Frontal cortex (tissue), 4 donors: ENCODE measurements around the gene ZFP92. TPM values are rescaled to one million over a fixed set of nuclear protein-coding genes. Genes with fewer than 3 reads are reported as not detected.

Experiments
- DNase-seq, 2 donors: peaks; one replicate each; pipeline ENCODE4 v3.0.0; 2012; ENCODE audit warnings: low spot score in 2 of 2
- FAIRE-seq: peaks from 2 replicates; lab custom pipeline; 2012; peaks lifted over from hg19 to GRCh38; lab: Jason Lieb, UNC
- total RNA-seq: library from RNA; depleted of rRNA; stranded (reverse); fragments of >200 nt; gene quantifications from one replicate; pipeline ENCODE4 v1.2.3, GENCODE V29; 2014
- donor health status: control.
- donor health status: control.
- donor health status: control.

ZFP92 gene
- total RNA-seq, 1 donor from 2014 or later, result 0.82 TPM

GRCh38 chrX:153405426-153405825 lies 5.8 kb upstream of the ZFP92 start:
- DNase-seq, result no peak
- FAIRE-seq, result no peak

GRCh38 chrX:153406011-153406410 lies 5.3 kb upstream of the ZFP92 start:
- no peak for FAIRE-seq
- DNase-seq, result no peak

- FAIRE-seq (no peak), DNase-seq (peak in 1 of 2 donors; percentile 10)
These were observed 4.4 kb upstream of the ZFP92 start for GRCh38 chrX:153406903-153407302.

DNA sequence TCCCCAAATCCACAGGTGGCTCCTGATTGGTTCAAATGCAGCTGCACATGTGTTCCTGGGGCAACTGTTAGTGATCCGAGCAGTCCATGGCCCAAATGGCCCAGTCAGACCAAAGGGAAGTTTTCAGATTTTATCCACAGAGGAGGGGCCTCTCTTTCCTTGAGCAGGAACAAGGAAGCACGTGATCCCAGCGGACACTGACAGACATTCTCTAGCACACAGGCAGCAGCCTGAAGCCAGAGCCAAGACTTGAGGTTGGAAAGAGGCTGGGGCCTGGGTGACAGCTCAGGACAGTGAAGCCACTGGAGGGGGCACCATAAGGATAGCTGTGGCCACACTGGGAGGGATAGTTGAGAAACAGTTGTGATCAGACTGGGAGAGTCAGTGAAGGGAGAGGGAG lies 3.5 kb upstream of the ZFP92 start:
- DNase-seq (no peak), FAIRE-seq (no peak)

DNA sequence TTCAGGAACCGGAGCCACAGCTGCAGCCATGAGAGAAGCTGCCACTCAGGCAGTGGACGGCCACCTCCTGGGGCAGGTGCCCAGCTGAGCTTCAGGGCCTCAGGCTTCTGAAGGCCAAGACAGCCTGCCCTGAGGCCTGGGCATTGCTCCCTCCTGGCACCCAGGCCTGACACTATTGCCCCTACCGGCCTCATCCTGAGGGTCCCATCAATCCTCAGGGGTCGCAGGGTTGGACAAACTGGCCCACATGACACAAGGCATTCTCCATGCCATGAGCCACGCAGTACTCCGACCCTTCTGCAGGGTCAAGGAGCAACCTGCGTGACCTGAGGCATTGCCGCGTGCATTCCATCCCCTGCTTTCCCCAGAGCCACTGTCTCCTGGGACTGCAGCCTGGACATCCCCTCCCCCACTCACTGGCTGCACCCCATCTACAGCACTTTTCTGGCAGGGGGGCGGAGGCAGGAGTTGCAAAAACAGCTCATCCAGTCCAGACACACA lies 3.0 kb upstream of the ZFP92 start:
- DNase-seq, result no peak
- FAIRE-seq, result no peak

DNA sequence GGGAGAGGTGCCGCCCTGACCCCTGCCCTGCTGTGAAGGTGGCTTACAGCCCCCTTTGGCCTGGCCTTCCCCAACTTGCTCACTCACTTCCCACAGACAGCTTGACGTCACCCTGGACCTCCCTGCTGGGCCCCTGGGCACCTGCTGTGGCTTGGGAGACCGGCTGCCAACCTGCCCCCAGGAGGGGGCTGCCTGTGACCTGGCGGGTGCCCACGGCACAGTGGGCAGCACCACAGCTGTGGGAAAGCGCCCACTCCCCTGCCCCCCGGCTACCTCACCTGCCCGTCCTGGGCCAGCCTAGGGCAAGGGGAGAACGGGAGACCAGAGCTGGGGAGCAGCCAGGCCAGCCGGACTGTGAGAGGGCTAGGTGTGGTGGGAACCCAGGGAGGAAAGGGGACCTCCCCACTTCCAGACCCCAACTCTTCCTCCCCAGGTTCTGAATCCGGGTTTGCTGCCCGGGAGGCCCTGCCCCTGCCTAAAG lies 2.4 kb upstream of the ZFP92 start:
- no peak for FAIRE-seq
- DNase-seq, result no peak

- DNase-seq, result no peak
These were observed 1.7 kb upstream of the ZFP92 start for GRCh38 chrX:153409414-153410101.

GRCh38 chrX:153410373-153410772 lies 899 bp upstream of the ZFP92 start:
- DNase-seq, result no peak
- FAIRE-seq, result no peak

More at GRCh38 chrX:153409414-153410101, 1.7 kb upstream of the ZFP92 start:
- FAIRE-seq, result no peak

DNA sequence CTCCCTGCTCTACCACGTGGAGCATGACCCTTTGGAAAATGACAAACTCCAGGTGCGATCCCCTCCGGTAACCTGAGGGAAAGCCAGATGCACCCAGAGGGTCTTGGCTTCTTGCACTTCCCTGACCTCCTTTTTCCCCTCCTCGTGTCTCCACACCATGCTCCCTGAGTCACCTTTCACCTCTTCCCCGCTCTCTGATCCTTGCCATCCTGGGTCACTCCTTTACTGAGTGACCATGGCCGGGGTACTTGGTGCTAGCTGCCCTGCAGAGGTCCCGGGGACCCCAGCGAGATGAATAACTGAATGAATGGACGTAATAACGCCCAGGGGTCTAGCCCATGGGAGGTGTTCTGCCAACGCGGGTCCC lies 401 bp upstream of the ZFP92 start:
- FAIRE-seq (no peak), DNase-seq (no peak)

GRCh38 chrX:153411988-153412574 lies 809 bp downstream of the ZFP92 start:
- DNase-seq, result peak in 1 of 2 donors; percentile 30
- no peak for FAIRE-seq

DNA sequence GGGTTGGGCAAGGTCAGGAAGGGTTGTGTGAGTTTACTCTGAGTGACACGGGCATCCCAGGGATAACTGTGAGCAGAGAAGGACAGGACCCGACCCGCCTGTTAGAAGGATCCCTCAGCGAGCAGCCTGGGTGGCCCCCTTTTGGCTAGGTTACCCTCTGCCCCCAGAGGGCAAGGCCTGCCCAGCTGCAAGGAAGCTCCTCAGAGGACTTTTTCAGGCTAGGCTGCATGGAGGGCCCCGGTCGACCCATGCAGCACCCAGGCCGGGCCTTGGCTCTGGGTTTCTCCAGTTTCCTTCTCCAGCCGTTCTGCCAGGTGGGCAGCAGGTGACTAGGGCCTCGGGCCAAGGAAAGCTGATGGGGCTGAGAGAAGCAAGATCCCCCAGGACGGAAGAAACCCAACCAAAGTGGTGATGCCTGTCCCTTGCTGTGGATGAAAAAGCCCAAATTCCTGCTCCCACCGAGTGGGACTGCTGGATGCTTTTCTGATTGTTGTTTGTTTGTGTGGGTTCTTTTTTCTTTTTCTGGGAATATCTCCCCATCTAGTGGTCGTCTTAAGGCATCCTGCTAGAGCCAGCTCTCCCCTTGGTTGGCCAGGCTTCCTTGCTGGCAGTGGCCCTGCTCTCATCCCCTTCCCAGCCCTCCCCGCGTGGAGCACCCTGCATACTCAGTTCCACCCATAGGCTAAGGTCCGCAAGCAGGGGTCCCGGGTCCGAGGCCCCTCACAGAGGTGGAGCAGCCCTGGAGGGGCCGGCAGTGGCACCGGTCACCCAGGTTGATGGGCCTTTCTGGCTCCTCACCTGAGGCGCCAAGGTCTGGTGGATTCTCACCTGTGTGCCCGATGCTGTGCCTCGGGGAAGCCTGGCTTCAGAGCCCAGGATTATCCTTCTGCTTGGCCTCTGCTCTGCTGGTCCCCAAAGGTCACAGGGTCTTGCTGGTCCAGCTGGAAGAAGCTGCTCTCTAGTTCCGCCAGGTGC lies 1.8 kb downstream of the ZFP92 start:
- DNase-seq, result no peak
- no peak for FAIRE-seq

- FAIRE-seq, result no peak
These were observed 2.5 kb downstream of the ZFP92 start for GRCh38 chrX:153413731-153414130.

DNA sequence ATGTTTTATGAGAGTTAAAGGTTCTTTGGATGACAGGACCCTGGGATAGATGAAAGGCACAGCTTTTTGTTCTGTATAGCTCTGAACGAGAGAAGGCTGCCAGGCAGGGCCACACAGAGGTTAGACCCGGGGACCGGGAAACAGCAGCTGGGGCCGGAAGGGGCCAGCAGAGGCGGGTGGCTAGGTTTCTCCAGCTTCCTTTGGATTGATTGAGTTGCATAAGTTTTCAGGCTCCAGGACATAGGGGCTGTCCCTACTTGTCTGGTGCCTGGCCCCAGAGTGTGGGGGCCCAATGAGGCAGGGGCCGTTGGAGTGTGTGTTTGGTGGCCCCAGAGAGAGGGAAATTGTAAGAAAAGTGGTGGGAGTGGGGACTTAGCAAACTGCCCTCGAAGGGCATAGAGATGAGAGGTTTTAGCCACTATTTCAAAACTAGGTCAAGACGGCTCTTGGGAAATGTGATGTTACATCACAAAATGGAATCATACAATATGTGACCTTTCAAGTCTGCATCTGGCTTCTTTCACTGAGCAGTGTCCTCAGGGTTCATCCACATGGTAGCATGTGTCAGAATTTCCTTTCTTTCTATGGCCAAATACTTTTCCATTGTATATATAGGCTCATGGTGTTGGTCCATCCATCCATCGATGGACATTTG lies 3.7 kb downstream of the ZFP92 start:
- FAIRE-seq (no peak), DNase-seq (no peak)

More at GRCh38 chrX:153413731-153414130, 2.5 kb downstream of the ZFP92 start:
- no peak for DNase-seq

GRCh38 chrX:153416781-153417450 lies 5.6 kb downstream of the ZFP92 start:
- FAIRE-seq, result no peak
- no peak for DNase-seq

DNA sequence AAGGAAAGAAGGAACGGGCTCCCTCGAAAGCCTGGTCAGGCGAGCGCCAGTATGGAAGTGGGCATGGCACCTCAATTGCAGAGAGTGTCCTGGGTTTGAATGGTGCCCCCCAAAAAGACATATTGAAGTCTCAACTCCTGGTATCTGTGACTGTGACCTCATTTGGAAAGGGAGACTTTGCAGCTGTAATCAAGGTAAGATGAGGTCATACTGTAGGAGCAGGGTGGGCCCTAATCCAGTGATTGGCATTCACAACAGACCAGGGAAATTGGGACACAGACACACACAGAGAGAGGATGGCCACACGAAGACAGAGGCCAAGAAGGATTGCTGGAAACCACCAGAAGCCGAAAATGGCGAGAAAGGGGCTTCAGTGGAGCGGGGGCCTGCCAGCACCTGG lies 6.4 kb downstream of the ZFP92 start:
- no peak for FAIRE-seq
- no peak for DNase-seq

DNA sequence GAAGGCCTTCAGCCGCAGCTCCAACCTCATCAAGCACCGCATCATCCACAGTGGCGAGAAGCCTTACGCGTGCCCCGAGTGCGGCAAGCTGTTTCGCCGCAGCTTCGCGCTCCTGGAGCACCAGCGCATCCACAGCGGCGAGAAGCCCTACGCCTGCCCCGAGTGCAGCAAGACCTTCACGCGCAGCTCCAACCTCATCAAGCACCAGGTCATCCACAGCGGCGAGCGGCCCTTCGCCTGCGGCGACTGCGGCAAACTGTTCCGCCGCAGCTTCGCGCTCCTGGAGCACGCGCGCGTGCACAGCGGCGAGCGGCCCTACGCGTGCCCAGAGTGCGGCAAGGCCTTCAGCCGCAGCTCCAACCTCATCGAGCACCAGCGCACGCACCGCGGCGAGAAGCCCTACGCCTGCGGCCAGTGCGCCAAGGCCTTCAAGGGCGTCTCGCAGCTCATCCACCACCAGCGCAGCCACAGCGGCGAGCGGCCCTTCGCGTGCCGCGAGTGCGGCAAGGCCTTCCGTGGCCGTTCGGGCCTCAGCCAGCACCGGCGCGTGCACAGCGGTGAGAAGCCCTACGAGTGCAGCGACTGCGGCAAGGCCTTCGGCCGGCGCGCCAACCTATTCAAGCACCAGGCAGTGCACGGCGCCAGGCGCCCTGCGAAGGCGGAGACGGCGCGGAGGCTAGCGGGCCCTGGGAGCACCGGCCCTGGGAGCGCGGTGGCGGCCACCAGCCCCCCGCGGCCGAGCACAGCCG lies 9.8 kb downstream of the ZFP92 start:
- FAIRE-seq (no peak), DNase-seq (no peak)

DNA sequence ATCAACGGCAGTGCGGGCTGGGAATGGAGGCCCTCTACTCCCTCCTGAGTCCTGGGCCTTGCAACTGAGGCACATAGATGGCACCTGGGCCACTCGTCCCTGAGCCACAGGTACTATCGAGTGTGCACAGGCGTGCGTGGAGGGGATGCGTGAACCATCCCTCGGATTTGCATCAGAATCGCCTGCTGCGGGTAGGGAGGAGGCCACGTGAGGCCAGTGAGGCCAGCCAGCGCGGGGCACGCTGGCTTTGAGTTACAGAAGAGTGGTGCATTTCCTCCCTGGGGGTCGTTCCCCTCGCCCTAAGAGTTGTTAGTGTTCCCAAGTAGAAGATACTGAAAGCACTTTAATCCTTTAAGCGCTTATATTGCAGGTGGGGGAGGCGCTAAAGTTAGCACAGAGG lies 10.6 kb downstream of the ZFP92 start:
- no peak for FAIRE-seq
- no peak for DNase-seq

DNA sequence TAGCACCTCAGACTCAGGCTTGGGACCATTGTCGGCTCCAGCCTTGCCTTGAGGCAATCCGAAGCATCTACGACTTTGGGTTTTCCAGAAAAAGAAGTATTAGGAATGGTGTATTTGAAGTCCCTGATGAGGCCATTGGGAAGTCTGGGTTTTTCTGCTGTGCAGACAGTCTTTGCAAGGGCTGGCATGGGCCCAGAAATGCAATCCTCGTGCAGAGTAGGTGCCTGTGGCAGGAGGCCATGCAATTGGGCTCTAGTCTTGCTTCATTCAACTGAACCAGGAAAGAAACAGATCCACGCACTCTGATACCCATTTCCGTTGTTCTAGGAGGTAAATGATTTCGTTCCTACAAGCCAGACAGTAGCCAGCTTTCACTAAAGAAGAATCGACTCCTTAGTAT lies 12.4 kb downstream of the ZFP92 start:
- no peak for FAIRE-seq

DNA sequence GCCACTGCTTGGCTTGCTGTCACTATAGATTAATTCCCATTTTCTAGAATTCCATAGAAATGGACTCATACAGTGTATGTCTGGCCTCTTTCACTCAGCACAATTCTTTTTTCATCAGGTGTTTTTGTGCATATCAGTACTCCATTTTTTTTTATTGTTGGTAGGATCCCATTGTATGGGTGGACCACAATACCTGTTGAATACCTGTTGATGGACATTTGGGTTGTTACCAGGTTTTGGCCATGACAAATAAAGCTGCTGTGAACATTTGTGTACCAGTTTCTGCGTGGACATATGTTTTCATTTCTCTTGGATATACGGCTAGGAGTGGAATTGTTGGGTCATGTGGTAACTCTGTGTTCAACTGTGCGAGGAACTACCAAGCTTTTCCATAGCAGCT lies 14.9 kb downstream of the ZFP92 start:
- DNase-seq, result no peak
- no peak for FAIRE-seq

More for the DNA sequence above, 12.4 kb downstream of the ZFP92 start:
- no peak for DNase-seq
